ENCODE measurements around the gene TMEM145.

TMEM145 gene

DNA sequence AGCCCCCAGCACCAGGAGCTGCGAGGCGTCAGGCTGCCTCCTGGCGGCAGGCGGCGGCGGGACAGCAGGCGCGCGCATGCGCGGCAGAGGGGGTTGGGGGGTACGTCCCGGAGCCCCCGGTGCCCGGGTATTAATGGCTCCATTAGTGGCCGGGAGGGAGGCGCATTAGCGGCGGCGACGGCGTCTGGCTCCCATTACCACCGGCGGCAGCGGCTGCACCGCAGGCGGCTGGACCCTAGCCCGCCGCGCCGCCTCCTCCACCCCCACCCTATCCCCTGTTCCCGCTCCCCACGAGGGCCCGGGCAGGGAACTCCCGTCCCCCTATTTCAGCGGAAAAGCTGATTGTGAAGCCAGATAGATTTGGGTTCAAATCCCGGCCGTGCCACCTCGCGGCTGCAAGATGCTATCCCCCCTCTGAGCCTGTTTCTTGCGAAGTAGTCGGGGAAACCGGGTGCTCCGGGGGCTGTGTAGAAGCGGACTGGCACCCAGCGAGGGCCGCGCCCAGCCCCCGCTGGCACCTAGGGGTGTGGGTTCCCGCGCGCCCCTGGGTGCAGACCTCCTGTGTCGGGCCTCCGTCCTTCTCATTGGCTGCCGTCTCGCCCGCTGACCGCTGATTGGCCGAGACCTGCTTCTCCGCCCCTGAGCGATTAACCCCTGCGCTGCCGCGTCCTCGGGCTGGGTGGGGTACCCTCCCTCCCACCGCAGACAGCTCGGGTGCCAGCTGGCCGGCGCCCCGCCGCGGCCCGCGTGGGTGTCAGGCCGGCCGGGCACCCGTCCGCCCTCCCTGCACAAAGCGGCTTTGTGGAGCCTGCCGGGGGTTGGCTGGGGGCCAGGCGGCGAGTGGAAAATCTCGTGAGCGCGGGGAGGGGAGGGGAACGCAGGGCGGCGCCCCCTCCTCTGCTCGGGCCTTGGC is 33.0 kb upstream of the TMEM145 start:
- TF ChIP-seq, protein P1, sequence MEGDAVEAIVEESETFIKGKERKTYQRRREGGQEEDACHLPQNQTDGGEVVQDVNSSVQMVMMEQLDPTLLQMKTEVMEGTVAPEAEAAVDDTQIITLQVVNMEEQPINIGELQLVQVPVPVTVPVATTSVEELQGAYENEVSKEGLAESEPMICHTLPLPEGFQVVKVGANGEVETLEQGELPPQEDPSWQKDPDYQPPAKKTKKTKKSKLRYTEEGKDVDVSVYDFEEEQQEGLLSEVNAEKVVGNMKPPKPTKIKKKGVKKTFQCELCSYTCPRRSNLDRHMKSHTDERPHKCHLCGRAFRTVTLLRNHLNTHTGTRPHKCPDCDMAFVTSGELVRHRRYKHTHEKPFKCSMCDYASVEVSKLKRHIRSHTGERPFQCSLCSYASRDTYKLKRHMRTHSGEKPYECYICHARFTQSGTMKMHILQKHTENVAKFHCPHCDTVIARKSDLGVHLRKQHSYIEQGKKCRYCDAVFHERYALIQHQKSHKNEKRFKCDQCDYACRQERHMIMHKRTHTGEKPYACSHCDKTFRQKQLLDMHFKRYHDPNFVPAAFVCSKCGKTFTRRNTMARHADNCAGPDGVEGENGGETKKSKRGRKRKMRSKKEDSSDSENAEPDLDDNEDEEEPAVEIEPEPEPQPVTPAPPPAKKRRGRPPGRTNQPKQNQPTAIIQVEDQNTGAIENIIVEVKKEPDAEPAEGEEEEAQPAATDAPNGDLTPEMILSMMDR (conservative IDR thresholded peaks at IDR 0.05): peak; percentile 94
- H3K27ac ChIP-seq: peak overlapping the region; percentile 87

DNA sequence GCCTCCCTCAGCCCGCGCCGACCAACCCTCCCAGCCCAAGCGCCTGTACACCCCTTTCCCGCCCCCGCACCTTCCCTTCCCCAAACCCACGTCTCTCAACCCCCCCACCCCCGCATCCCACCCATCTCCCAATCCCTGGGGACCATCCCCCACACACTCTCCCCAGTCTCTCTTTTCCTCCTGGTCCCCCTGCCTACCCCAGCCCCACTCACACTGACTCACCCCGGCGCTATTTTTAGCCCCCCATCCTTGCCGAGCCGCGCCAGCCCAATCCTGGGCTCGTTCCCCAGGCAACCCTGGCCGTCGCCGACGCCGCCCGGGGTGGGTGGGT is 32.3 kb upstream of the TMEM145 start:
- H3K27ac ChIP-seq: peak overlapping the region; percentile 87
- TF ChIP-seq, protein P1 (conservative IDR thresholded peaks at IDR 0.05): no peak

DNA sequence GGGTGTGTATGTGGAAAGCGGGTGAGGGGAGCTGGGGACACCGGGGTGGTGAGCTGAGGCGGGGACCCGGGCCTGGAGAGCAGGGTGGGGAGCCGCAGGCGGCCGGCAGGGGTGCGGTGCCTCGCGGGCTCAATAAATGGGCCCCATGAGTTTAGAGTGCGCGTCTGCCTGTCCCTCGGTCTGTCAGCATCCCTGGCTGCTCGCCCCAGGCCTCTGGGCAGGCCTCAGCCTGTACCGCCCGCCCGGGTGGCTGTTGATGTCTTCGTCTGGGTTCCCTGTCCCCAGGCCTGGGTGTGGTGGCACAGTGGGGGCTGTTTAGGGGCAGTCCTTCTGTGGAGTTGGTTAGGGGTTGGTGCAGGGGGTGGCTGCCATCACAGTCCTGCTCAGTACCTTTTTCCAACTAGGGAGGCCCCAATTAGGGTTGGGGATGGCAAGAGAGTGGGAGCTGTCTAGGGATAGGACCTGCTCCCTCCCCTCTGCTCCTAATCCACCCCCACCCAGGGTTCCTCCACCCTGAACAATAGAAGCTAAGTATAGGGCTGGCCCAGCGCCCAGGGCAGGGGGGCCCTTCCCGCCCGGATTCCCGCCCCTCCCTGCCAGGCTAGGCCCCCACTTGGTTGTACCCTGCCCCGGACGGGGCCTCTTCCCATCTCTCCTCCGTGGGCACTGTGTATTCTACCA is 31.8 kb upstream of the TMEM145 start:
- H3K27ac ChIP-seq: peak overlapping the region; percentile 87; the same call in 1 of the 2 replicates
- TF ChIP-seq, protein P1 (conservative IDR thresholded peaks at IDR 0.05): no peak

DNA sequence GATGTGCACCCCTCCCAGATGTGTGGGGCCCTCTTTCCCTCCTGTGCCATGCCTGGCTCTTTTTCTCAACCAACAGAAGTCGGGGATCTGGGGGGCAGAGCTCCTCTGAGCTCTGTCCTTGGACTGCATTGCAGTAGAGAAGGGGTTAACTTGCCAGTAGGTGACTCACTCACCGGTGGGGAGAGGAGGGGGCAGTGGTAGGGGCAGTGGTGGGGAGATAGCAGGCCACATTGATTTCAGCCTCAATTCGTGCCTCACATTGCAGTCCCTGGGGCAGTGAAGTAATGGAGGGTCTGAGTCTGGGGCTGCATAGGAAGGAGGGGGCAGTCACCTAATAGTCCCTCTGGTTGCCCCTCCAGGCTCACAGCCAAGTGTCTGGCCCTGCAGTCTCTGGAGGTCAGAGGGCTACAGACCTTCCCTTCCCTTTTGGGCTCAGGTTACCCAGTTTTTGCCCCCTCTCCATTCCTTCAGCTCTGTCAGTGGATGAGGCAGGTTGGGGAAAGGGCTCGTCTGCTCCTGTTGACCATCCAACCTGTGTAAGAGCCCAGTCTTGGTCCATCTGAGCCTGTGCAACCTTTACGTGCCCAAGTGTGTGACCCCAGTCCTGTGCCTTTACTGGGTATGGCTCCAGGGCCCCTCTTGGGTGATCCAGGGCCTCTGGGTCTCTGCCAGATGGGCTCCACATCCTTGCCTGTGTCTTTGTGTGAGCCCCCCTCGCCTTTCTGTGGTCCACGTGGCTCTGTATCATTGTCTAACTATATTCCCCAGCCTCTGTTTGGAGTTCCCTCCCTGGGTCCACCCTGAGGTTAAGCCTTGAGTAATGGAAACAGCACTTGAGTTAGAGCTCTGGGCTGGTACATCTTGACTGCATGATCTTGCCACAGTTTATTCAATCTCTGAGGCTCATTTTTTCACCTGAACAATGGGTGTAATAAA is 31.0 kb upstream of the TMEM145 start:
- peak overlapping the region; percentile 82; the same call in 1 of the 2 replicates for H3K27ac ChIP-seq
- TF ChIP-seq, protein P1 (conservative IDR thresholded peaks at IDR 0.05): no peak

DNA sequence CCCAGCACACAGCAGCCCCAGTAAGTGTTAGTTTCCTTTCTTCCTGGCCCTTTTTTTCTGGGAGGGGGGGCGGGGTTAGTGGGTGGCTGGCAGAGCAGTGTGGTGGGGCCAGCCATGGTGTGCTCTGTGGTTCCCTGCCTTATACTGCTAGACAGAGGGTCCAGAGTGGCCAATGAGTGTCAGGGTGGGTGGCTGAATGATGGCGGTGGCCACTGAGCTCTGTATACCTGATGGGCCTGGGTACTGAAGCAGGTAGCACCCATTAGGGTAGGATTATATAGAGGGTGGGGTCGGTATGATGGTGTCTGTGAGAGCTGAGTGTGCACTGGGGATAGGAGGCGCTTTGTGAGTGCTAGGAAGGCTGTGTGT is 30.3 kb upstream of the TMEM145 start:
- TF ChIP-seq, protein P1 (conservative IDR thresholded peaks at IDR 0.05): no peak
- H3K27ac ChIP-seq: peak overlapping the region; percentile 82

DNA sequence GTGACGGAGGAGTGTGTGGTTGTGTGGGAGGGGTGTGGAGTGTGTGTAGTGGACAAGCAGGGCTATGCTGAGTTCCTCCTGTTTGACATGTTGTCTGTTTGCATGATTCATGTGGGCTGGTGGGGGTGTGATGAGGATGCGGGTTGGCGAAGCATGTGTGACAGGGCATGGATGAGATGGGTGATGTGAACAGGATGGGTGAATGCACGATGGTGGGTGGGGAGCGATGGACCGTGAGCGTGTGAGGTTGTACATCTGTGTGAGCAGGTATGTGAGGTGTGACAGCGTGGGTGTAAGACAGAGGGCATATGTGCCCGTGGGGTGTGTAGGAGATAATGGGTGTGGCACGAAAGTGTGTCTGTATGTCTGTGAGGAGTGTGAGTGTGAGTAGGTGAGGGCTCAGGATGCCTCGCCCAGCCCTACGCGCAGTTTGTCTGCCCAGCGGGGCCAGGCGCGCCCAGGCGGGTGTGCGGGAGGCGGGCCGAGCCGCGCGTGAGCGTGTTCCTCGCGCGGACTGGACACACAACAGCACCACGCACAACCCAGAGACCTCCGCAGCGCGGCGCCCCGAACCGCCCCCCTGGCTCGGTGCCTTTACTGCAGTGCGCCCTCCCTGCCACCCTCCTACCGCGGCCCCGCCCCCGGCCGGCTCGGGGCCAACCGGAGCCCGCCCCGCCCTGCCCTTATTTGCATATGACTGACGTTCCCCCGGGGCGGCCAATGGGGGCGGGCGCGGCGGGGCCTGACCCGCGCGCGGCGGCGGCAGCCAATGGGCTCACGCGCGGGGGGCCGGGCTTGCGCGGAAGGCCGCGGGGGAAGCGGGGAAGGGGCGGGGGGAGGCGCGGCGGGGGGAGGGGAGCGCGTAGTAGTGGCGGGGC is 29.7 kb upstream of the TMEM145 start:
- TF ChIP-seq, protein P1 (conservative IDR thresholded peaks at IDR 0.05): no peak

More for the DNA sequence above, 29.7 kb upstream of the TMEM145 start:
- peak overlapping the region; percentile 82 for H3K27ac ChIP-seq
